Measurements from ENCODE around the gene PCDH10. TPM values are rescaled to one million over a fixed set of nuclear protein-coding genes. Genes with fewer than 3 reads are reported as not detected.
A peak's percentile ranks its signal among the peaks of the same experiment; 100 is the strongest.

The PCDH10 gene
- total RNA-seq, 1 experiment from 2014 or later, result 0.03 TPM

GRCh38 chr4:133147286-133147821 is 1.7 kb upstream of the PCDH10 start:
- peaks cover 48% of the 10 kb centered on the region for H3K27me3 ChIP-seq
- DNase-seq, result no peak

GRCh38 chr4:133147921-133148689 is 989 bp upstream of the PCDH10 start:
- Histone ChIP-seq H3K9me3 (no peaks in the 10 kb centered on the region), H3K27me3 (peaks cover 56% of the 10 kb centered on the region), H3K36me3 (no peaks in the 10 kb centered on the region), H3K4me3 (no peak overlapping the region)
- DNase-seq, result no peak

More at GRCh38 chr4:133147286-133147821, 1.7 kb upstream of the PCDH10 start:
- no peaks in the 10 kb centered on the region for H3K36me3 ChIP-seq
- no peaks in the 10 kb centered on the region for H3K9me3 ChIP-seq
- H3K4me3 ChIP-seq, result no peak overlapping the region

- no peaks in the 10 kb centered on the region for H3K36me3 ChIP-seq
- H3K4me3 ChIP-seq, result peak overlapping the region; percentile 23
- DNase-seq, result no peak
- no peaks in the 10 kb centered on the region for H3K9me3 ChIP-seq
- peaks cover 64% of the 10 kb centered on the region for H3K27me3 ChIP-seq
Measured at GRCh38 chr4:133149364-133149695, 236 bp downstream of the PCDH10 start.

- Histone ChIP-seq H3K9me3 (no peaks in the 10 kb centered on the region), H3K36me3 (no peaks in the 10 kb centered on the region), H3K27me3 (peaks cover 68% of the 10 kb centered on the region), H3K4me3 (no peak overlapping the region)
- no peak for DNase-seq
Measured at GRCh38 chr4:133149932-133150471, 908 bp downstream of the PCDH10 start.

- H3K27me3 ChIP-seq, result peaks cover 71% of the 10 kb centered on the region
- no peaks in the 10 kb centered on the region for H3K36me3 ChIP-seq
- no peak for DNase-seq
- no peak overlapping the region for H3K4me3 ChIP-seq
- no peaks in the 10 kb centered on the region for H3K9me3 ChIP-seq
Measured at GRCh38 chr4:133150486-133151340, 1.6 kb downstream of the PCDH10 start.

GRCh38 chr4:133151341-133151690 is 2.2 kb downstream of the PCDH10 start:
- H3K4me3 ChIP-seq, result no peak overlapping the region
- DNase-seq, result no peak
- no peaks in the 10 kb centered on the region for H3K9me3 ChIP-seq
- no peaks in the 10 kb centered on the region for H3K36me3 ChIP-seq
- H3K27me3 ChIP-seq, result peaks cover 71% of the 10 kb centered on the region

GRCh38 chr4:133151691-133152329 is 2.7 kb downstream of the PCDH10 start:
- DNase-seq, result no peak
- Histone ChIP-seq H3K27me3 (peaks cover 71% of the 10 kb centered on the region), H3K9me3 (no peaks in the 10 kb centered on the region), H3K36me3 (no peaks in the 10 kb centered on the region), H3K4me3 (no peak overlapping the region)

- Histone ChIP-seq H3K36me3 (no peaks in the 10 kb centered on the region), H3K4me3 (no peak overlapping the region), H3K9me3 (no peaks in the 10 kb centered on the region), H3K27me3 (peaks cover 66% of the 10 kb centered on the region)
- DNase-seq, result no peak
Measured at GRCh38 chr4:133152330-133152821, 3.3 kb downstream of the PCDH10 start.

- Histone ChIP-seq H3K9me3 (no peaks in the 10 kb centered on the region), H3K27me3 (peaks cover 60% of the 10 kb centered on the region), H3K4me3 (no peak overlapping the region), H3K36me3 (no peaks in the 10 kb centered on the region)
- no peak for DNase-seq
Measured at GRCh38 chr4:133152831-133153481, 3.9 kb downstream of the PCDH10 start.

GRCh38 chr4:133154725-133155124 is 5.6 kb downstream of the PCDH10 start:
- Histone ChIP-seq H3K9me3 (no peaks in the 10 kb centered on the region), H3K36me3 (no peaks in the 10 kb centered on the region), H3K4me3 (no peak overlapping the region), H3K27me3 (peaks cover 45% of the 10 kb centered on the region)
- no peak for DNase-seq

GRCh38 chr4:133156096-133156495 is 7.0 kb downstream of the PCDH10 start:
- DNase-seq, result no peak
- Histone ChIP-seq H3K4me3 (no peak overlapping the region), H3K9me3 (no peaks in the 10 kb centered on the region), H3K27me3 (peaks cover 35% of the 10 kb centered on the region), H3K36me3 (no peaks in the 10 kb centered on the region)

GRCh38 chr4:133156556-133156955 is 7.5 kb downstream of the PCDH10 start:
- no peak for DNase-seq
- H3K36me3 ChIP-seq, result no peaks in the 10 kb centered on the region
- H3K4me3 ChIP-seq, result no peak overlapping the region
- H3K9me3 ChIP-seq, result no peaks in the 10 kb centered on the region
- peaks cover 31% of the 10 kb centered on the region for H3K27me3 ChIP-seq

GRCh38 chr4:133157460-133158160 is 8.5 kb downstream of the PCDH10 start:
- no peaks in the 10 kb centered on the region for H3K9me3 ChIP-seq
- peaks cover 20% of the 10 kb centered on the region for H3K27me3 ChIP-seq
- no peak overlapping the region for H3K4me3 ChIP-seq
- no peaks in the 10 kb centered on the region for H3K36me3 ChIP-seq
- no peak for DNase-seq

- Histone ChIP-seq H3K27me3 (no peaks in the 10 kb centered on the region), H3K4me3 (no peak overlapping the region), H3K36me3 (no peaks in the 10 kb centered on the region), H3K9me3 (no peaks in the 10 kb centered on the region)
- no peak for DNase-seq
Measured at GRCh38 chr4:133160853-133161252, 11.8 kb downstream of the PCDH10 start.

- H3K9me3 ChIP-seq, result no peaks in the 10 kb centered on the region
- no peak for DNase-seq
- no peaks in the 10 kb centered on the region for H3K27me3 ChIP-seq
- no peak overlapping the region for H3K4me3 ChIP-seq
- no peaks in the 10 kb centered on the region for H3K36me3 ChIP-seq
Measured at GRCh38 chr4:133161570-133162295, 12.6 kb downstream of the PCDH10 start.
